Neural progenitor cell (in vitro differentiated cells): ENCODE data around the gene C22orf31. TPM values are rescaled to one million over a fixed set of nuclear protein-coding genes. Genes with fewer than 3 reads are reported as not detected.
"Not testable (repeated sequence)": the region's sequence is repeated elsewhere in the genome, so short reads cannot be mapped to it uniquely, and the experiment has no call there.

Experiments used
- DNase-seq: peaks from one replicate; pipeline ENCODE4 v3.0.0-alpha.2; 2016; ENCODE audit warnings: low spot score
- H2AFZ ChIP-seq: fragments of 200-600 bp; sonication (generic); replicated peaks from 2 replicates; pipeline ENCODE4 v1.6.1; 2016; ENCODE audit warnings: antibody characterized with exemption
- H3F3A ChIP-seq: fragments of 200-600 bp; sonication (generic); 2 replicates; pipeline ENCODE4 v1.6.1; 2016; ENCODE audit warnings: antibody characterized with exemption, low read depth
- H3K27ac ChIP-seq: fragments of 200-600 bp; sonication (generic); 2 replicates; pipeline ENCODE4 v1.5.1; 2016; ENCODE audit warnings: mild to moderate bottlenecking
- H3K27me3 ChIP-seq: fragments of 200-600 bp; sonication (generic); 2 replicates; pipeline ENCODE4 v1.6.1; 2016; ENCODE audit warnings: mild to moderate bottlenecking, moderate library complexity
- H3K36me3 ChIP-seq: fragments of 200-600 bp; sonication (generic); 2 replicates; pipeline ENCODE4 v1.5.1; 2016
- H3K4me1 ChIP-seq: fragments of 200-600 bp; sonication (generic); 2 replicates; pipeline ENCODE4 v1.6.1; 2016; ENCODE audit warnings: mixed run types
- H3K4me2 ChIP-seq: fragments of 200-600 bp; sonication (generic); 2 replicates; pipeline ENCODE4 v1.6.1; 2016
- H3K4me3 ChIP-seq: fragments of 200-600 bp; sonication (generic); 2 replicates; pipeline ENCODE4 v1.5.1; 2016
- H3K79me2 ChIP-seq: fragments of 200-600 bp; sonication (generic); 2 replicates; pipeline ENCODE4 v1.6.1; 2016; ENCODE audit warnings: low read depth
- H3K9ac ChIP-seq: fragments of 200-600 bp; sonication (generic); 2 replicates; pipeline ENCODE4 v1.6.1; 2016
- H3K9me3 ChIP-seq: fragments of 200-600 bp; sonication (generic); 2 replicates; pipeline ENCODE4 v1.5.1; 2016; ENCODE audit warnings: low read depth
- H4K20me1 ChIP-seq: fragments of 200-600 bp; sonication (generic); 2 replicates; pipeline ENCODE4 v1.6.1; 2016; ENCODE audit warnings: low read depth
- H3K27ac Mint-ChIP-seq: 3 replicates; pipeline ENCODE4 v1.8.0; 2021; ENCODE audit warnings: mixed read lengths
- H3K27me3 Mint-ChIP-seq: 2 replicates; pipeline ENCODE4 v1.8.0; 2022; ENCODE audit warnings: low read depth, mild to moderate bottlenecking, inconsistent platforms, moderate library complexity, mixed read lengths; ENCODE audit not compliant: insufficient read depth
- H3K36me3 Mint-ChIP-seq: 3 replicates; pipeline ENCODE4 v1.8.0; 2021; ENCODE audit warnings: mixed read lengths
- H3K4me1 Mint-ChIP-seq: 3 replicates; pipeline ENCODE4 v1.8.0; 2021; ENCODE audit warnings: mixed read lengths
- H3K4me3 Mint-ChIP-seq: 3 replicates; pipeline ENCODE4 v1.8.0; 2021; ENCODE audit warnings: mild to moderate bottlenecking, moderate library complexity, mixed read lengths
- H3K9me3 Mint-ChIP-seq: 3 replicates; pipeline ENCODE4 v1.8.0; 2020; ENCODE audit warnings: mixed read lengths
- CTCF ChIP-seq: fragments of 200-600 bp; sonication (generic); IDR thresholded peaks from 2 replicates; pipeline ENCODE4 v1.5.1; 2017; ENCODE audit warnings: antibody characterized with exemption, mild to moderate bottlenecking
- EZH2 ChIP-seq: fragments of 200-600 bp; sonication (generic); IDR thresholded peaks from 2 replicates; pipeline ENCODE4 v1.6.1; 2017; ENCODE audit warnings: antibody characterized with exemption, mild to moderate bottlenecking, moderate library complexity
- EZH2phosphoT487 ChIP-seq: fragments of 200-600 bp; sonication (generic); IDR thresholded peaks from 2 replicates; pipeline ENCODE4 v1.6.1; 2017; ENCODE audit warnings: antibody characterized with exemption
- total RNA-seq: library from RNA; depleted of rRNA; stranded (reverse); fragments of >200 nt; gene quantifications from 2 replicates; pipeline ENCODE4 v1.2.3, GENCODE V29; 2015; ENCODE audit warnings: low replicate concordance

The C22orf31 gene
- total RNA-seq, 1 donor from 2014 or later = not detected

GRCh38 chr22:29088809-29089208 lies 27.2 kb upstream of the C22orf31 start:
- H3K36me3 ChIP-seq = no peaks in the 10 kb centered on the region
- H3K27ac Mint-ChIP-seq = no peak overlapping the region
- H3K4me3 ChIP-seq = no peak overlapping the region
- peaks cover 4% of the 10 kb centered on the region for H3K27me3 Mint-ChIP-seq
- no peaks in the 10 kb centered on the region for H3K9me3 Mint-ChIP-seq
- no peak overlapping the region for H3K4me3 Mint-ChIP-seq
- H3K36me3 Mint-ChIP-seq = no peaks in the 10 kb centered on the region
- H3K4me1 Mint-ChIP-seq = peaks cover 17% of the 10 kb centered on the region
- no peak for TF ChIP-seq EZH2phosphoT487
- TF ChIP-seq EZH2 = no peak
- TF ChIP-seq CTCF = no peak
- no peaks in the 10 kb centered on the region for H3K4me1 ChIP-seq
- H3K9ac ChIP-seq = no peak overlapping the region
- no peak overlapping the region for H3K4me2 ChIP-seq
- H3K79me2 ChIP-seq = no peaks in the 10 kb centered on the region
- no peaks in the 10 kb centered on the region for H3F3A ChIP-seq
- no peak for DNase-seq
- no peaks in the 10 kb centered on the region for H3K27me3 ChIP-seq
- H3K9me3 ChIP-seq = no peaks in the 10 kb centered on the region
- H3K27ac ChIP-seq = no peak overlapping the region
- H2AFZ ChIP-seq = no peak overlapping the region
- no peaks in the 10 kb centered on the region for H4K20me1 ChIP-seq

- Histone ChIP-seq H3K79me2 (no peaks in the 10 kb centered on the region), H3K9ac (no peak overlapping the region), H3K4me3 (no peak overlapping the region), H3K4me2 (no peak overlapping the region), H4K20me1 (no peaks in the 10 kb centered on the region), H3K4me1 (no peaks in the 10 kb centered on the region), H2AFZ (no peak overlapping the region), H3K27me3 (no peaks in the 10 kb centered on the region), H3K36me3 (no peaks in the 10 kb centered on the region), H3F3A (peaks cover 8% of the 10 kb centered on the region), H3K27ac (no peak overlapping the region), H3K9me3 (no peaks in the 10 kb centered on the region)
- Mint-ChIP-seq H3K4me1 (peaks cover 11% of the 10 kb centered on the region), H3K4me3 (no peak overlapping the region), H3K27ac (no peak overlapping the region), H3K36me3 (no peaks in the 10 kb centered on the region), H3K9me3 (no peaks in the 10 kb centered on the region), H3K27me3 (peaks cover 4% of the 10 kb centered on the region)
- TF ChIP-seq EZH2phosphoT487 = no peak
- no peak for TF ChIP-seq EZH2
- TF ChIP-seq CTCF = no peak
- no peak for DNase-seq
These were observed 25.4 kb upstream of the C22orf31 start for GRCh38 chr22:29087012-29087411.

- Histone ChIP-seq H4K20me1 (no peaks in the 10 kb centered on the region), H3K9ac (no peak overlapping the region), H3K4me1 (peaks cover 9% of the 10 kb centered on the region), H3F3A (peaks cover 15% of the 10 kb centered on the region), H3K4me3 (no peak overlapping the region), H3K9me3 (no peaks in the 10 kb centered on the region), H3K27ac (no peak overlapping the region), H3K79me2 (no peaks in the 10 kb centered on the region), H3K36me3 (no peaks in the 10 kb centered on the region), H3K27me3 (no peaks in the 10 kb centered on the region), H3K4me2 (no peak overlapping the region), H2AFZ (no peak overlapping the region)
- no peak for DNase-seq
- H3K36me3 Mint-ChIP-seq = no peaks in the 10 kb centered on the region
- H3K4me1 Mint-ChIP-seq = peaks cover 17% of the 10 kb centered on the region
- no peaks in the 10 kb centered on the region for H3K9me3 Mint-ChIP-seq
- TF ChIP-seq EZH2phosphoT487 = no peak
- no peaks in the 10 kb centered on the region for H3K27me3 Mint-ChIP-seq
- no peak overlapping the region for H3K4me3 Mint-ChIP-seq
- no peak overlapping the region for H3K27ac Mint-ChIP-seq
These were observed 22.4 kb upstream of the C22orf31 start for GRCh38 chr22:29083933-29084591.

GRCh38 chr22:29083576-29083932 lies 21.9 kb upstream of the C22orf31 start:
- H3K36me3 Mint-ChIP-seq, H3K36me3 ChIP-seq, H3K4me3 ChIP-seq: not testable (repeated sequence)

More at GRCh38 chr22:29083576-29083932, 21.9 kb upstream of the C22orf31 start:
- not testable (repeated sequence) for H3K9ac ChIP-seq, H3K27me3 Mint-ChIP-seq, H3K27ac ChIP-seq, H3K27me3 ChIP-seq, H4K20me1 ChIP-seq, DNase-seq, H3K79me2 ChIP-seq, H3K4me1 ChIP-seq, H3K4me3 Mint-ChIP-seq, H3K27ac Mint-ChIP-seq, H2AFZ ChIP-seq, H3K9me3 Mint-ChIP-seq, H3K9me3 ChIP-seq, H3K4me2 ChIP-seq
- peaks cover 15% of the 10 kb centered on the region for H3F3A ChIP-seq
- H3K4me1 Mint-ChIP-seq = peaks cover 21% of the 10 kb centered on the region
